T-cell (primary cell): Measurements from ENCODE around the gene JAG1. TPM values are rescaled to one million over a fixed set of nuclear protein-coding genes. Genes with fewer than 3 reads are reported as not detected.
"Not testable (repeated sequence)": the region's sequence is repeated elsewhere in the genome, so short reads cannot be mapped to it uniquely, and the experiment has no call there.

Source experiments
- ATAC-seq, 4 experiments: fragments of 200-7000 bp in 3 of 4; fragments of 150-1000 bp in 1 of 4; cut with Tn5 transposase; replicated peaks in 1 of 4; 1 replicate in 3 of 4; 2 replicates in 1 of 4; pipeline ENCODE4 v1.10.0; 2021; ENCODE audit warnings: moderate library complexity in 3 of 4, mild to moderate bottlenecking in 2 of 4, moderate number of reproducible peaks in 1 of 4
- CTCF ChIA-PET, 2 donors: fragments of 300-600 bp; sonication (Branson Sonifier 250); formaldehyde crosslinking; loops; one replicate each; lab custom pipeline; 2022; ENCODE audit warnings: antibody characterized with exemption in 2 of 2; lab: Charles Lee
- POLR2A ChIA-PET, 2 donors: fragments of 300-600 bp; sonication (Branson Sonifier 250); formaldehyde crosslinking; loops; one replicate each; lab custom pipeline; 2022; ENCODE audit warnings: antibody characterized with exemption in 2 of 2; lab: Charles Lee
- DNase-seq, 35 experiments: peaks; one replicate each; pipeline versions ENCODE4 v3.0.0 to v3.0.0-alpha.2; 2013 to 2023
- H3K27ac ChIP-seq: one replicate; pipeline ENCODE4 v1.5.1; 2013; ENCODE audit warnings: low read length
- H3K27me3 ChIP-seq, 2 experiments: replicated peaks in 1 of 2; 1 replicate in 1 of 2; 2 replicates in 1 of 2; pipeline versions ENCODE4 v1.6.1 to v1.7.0; 2013; ENCODE audit warnings: low read length in 1 of 2, mixed read lengths in 1 of 2; ENCODE audit not compliant: control insufficient read depth in 2 of 2, insufficient read depth in 2 of 2; ENCODE audit errors: extremely low read depth in 1 of 2
- H3K36me3 ChIP-seq, 2 donors: 1 replicate in 1 of 2; 2 replicates in 1 of 2; pipeline versions ENCODE4 v1.6.1 to v1.7.0; 2013; ENCODE audit warnings: low read length in 1 of 2; ENCODE audit not compliant: control insufficient read depth in 2 of 2, insufficient read depth in 1 of 2; ENCODE audit errors: extremely low read depth in 1 of 2
- H3K4me1 ChIP-seq, 2 experiments: 1 replicate in 1 of 2; 2 replicates in 1 of 2; pipeline versions ENCODE4 v1.6.1 to v1.7.0; 2013; ENCODE audit warnings: low read length in 2 of 2, mixed read lengths in 1 of 2; ENCODE audit not compliant: insufficient read depth in 2 of 2, control insufficient read depth in 1 of 2; ENCODE audit errors: extremely low read depth in 1 of 2
- H3K4me3 ChIP-seq, 2 donors: 1 replicate in 1 of 2; 2 replicates in 1 of 2; pipeline versions ENCODE4 v1.5.1 to v1.7.0; 2013; ENCODE audit warnings: mild to moderate bottlenecking in 2 of 2, low read length in 1 of 2, moderate library complexity in 1 of 2; ENCODE audit not compliant: control insufficient read depth in 1 of 2; ENCODE audit errors: extremely low read depth in 1 of 2
- H3K9me3 ChIP-seq: 2 replicates; pipeline ENCODE4 v1.7.0; 2013
- H3K27ac Mint-ChIP-seq, 2 donors: one replicate each; pipeline ENCODE4 v1.8.0; 2020 to 2021; ENCODE audit warnings: mild to moderate bottlenecking in 2 of 2, mixed read lengths in 2 of 2
- H3K27me3 Mint-ChIP-seq, 2 donors: one replicate each; pipeline ENCODE4 v1.8.0; 2021 to 2022; ENCODE audit warnings: mixed read lengths in 2 of 2
- H3K36me3 Mint-ChIP-seq: one replicate; pipeline ENCODE4 v1.8.0; 2021; ENCODE audit warnings: mixed read lengths
- H3K4me1 Mint-ChIP-seq, 3 donors: one replicate each; pipeline ENCODE4 v1.8.0; 2020 to 2022; ENCODE audit warnings: mixed read lengths in 3 of 3, mild to moderate bottlenecking in 1 of 3
- H3K4me3 Mint-ChIP-seq, 3 donors: one replicate each; pipeline ENCODE4 v1.8.0; 2020 to 2022; ENCODE audit warnings: mild to moderate bottlenecking in 3 of 3, mixed read lengths in 3 of 3, moderate library complexity in 3 of 3
- H3K9me3 Mint-ChIP-seq, 3 donors: one replicate each; pipeline ENCODE4 v1.8.0; 2020 to 2022; ENCODE audit warnings: mixed read lengths in 3 of 3
- WGBS: methylation state at CpG from one replicate; pipeline ENCODE4 v1.1.5; 2013; ENCODE audit warnings: missing lambda C conversion rate; ENCODE audit not compliant: insufficient coverage; 5-methylcytosine and 5-hydroxymethylcytosine counted together
- total RNA-seq, 35 experiments: library from RNA in 6 of 35; stranded (reverse) in 6 of 35; fragments of 120-200 nt in 1 of 35; gene quantifications; one replicate each; pipeline versions ENCODE4 v1.2.1 to v1.2.4 and lab custom pipeline; 2013 to 2026

Gene JAG1
- total RNA-seq, 5 donors from 2014 or later (not counting 1 experiment from before 2014, with no cell fraction given), result 0.12 to 1.1 (median 0.56) TPM

DNA sequence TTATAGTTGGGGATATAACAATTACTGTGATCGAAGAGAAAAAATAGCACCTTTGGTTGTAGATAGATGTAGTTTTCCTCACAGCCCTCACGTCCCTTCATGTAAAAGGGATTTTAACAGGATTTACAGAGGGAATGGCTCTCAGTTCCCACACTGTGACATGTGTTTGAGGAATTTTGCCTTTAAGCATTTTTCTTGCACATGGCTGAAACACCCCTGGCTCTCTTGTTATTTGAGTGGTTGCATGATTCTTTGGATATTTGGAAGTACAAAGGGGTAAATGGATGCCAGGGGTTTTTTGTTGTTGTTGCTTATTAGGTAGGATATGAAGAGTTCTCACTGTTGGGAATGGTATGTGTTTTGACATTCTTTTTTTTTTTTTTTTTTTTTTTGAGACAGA, 48.2 kb downstream of the JAG1 start:
- Mint-ChIP-seq H3K27ac (no peak overlapping the region), H3K27me3 (no peaks in the 10 kb centered on the region), H3K4me3 (no peak overlapping the region), H3K4me1 (no peaks in the 10 kb centered on the region), H3K9me3 (peaks cover 0 to 4% (median 0%) of the 10 kb centered on the region in 3 donors), H3K36me3 (peaks cover 38% of the 10 kb centered on the region)
- no peak for DNase-seq
- H3K27ac ChIP-seq, result no peak overlapping the region
- no peak for ATAC-seq
- WGBS, result 100% methylated on average over 2 of the region's 2 CpGs
- H3K4me1 ChIP-seq, result no peaks in the 10 kb centered on the region
- POLR2A ChIA-PET, result no interaction called here
- CTCF ChIA-PET, result no interaction called here
- H3K27me3 ChIP-seq, result no peaks in the 10 kb centered on the region
- H3K9me3 ChIP-seq, result no peaks in the 10 kb centered on the region
- H3K4me3 ChIP-seq, result no peak overlapping the region
- no peaks in the 10 kb centered on the region for H3K36me3 ChIP-seq

- ATAC-seq, result no peak
- 94% methylated on average over 9 of the region's 16 CpGs for WGBS
- H3K4me1 Mint-ChIP-seq, result no peaks in the 10 kb centered on the region
- H3K27me3 ChIP-seq, result no peaks in the 10 kb centered on the region
- no peaks in the 10 kb centered on the region for H3K9me3 ChIP-seq
- no peaks in the 10 kb centered on the region for H3K36me3 ChIP-seq
- no peak overlapping the region for H3K27ac ChIP-seq
- H3K9me3 Mint-ChIP-seq, result peaks cover 0 to 4% (median 0%) of the 10 kb centered on the region in 3 donors
- no peak overlapping the region for H3K27ac Mint-ChIP-seq
- CTCF ChIA-PET, result no interaction called here
- POLR2A ChIA-PET, result no interaction called here
- H3K4me3 Mint-ChIP-seq, result no peak overlapping the region
- DNase-seq, result no peak
- H3K27me3 Mint-ChIP-seq, result no peaks in the 10 kb centered on the region
- peaks cover 41% of the 10 kb centered on the region for H3K36me3 Mint-ChIP-seq
- no peak overlapping the region for H3K4me3 ChIP-seq
- H3K4me1 ChIP-seq, result no peaks in the 10 kb centered on the region
Observed at GRCh38 chr20:10622657-10623418, 51.0 kb downstream of the JAG1 start.

- DNase-seq (no peak), ATAC-seq (no peak)
- WGBS, result 60% methylated on average over 1 of the region's 3 CpGs
- Mint-ChIP-seq H3K4me3 (no peak overlapping the region), H3K27ac (no peak overlapping the region), H3K36me3 (peaks cover 50% of the 10 kb centered on the region), H3K4me1 (no peaks in the 10 kb centered on the region), H3K27me3 (no peaks in the 10 kb centered on the region), H3K9me3 (peaks cover 0 to 4% (median 0%) of the 10 kb centered on the region in 3 donors)
- Histone ChIP-seq H3K4me1 (no peaks in the 10 kb centered on the region), H3K36me3 (no peaks in the 10 kb centered on the region), H3K9me3 (no peaks in the 10 kb centered on the region), H3K27me3 (no peaks in the 10 kb centered on the region), H3K4me3 (no peak overlapping the region), H3K27ac (no peak overlapping the region)
- CTCF ChIA-PET, result no interaction called here
- POLR2A ChIA-PET, result no interaction called here
Observed at GRCh38 chr20:10621149-10621548, 52.6 kb downstream of the JAG1 start.

DNA sequence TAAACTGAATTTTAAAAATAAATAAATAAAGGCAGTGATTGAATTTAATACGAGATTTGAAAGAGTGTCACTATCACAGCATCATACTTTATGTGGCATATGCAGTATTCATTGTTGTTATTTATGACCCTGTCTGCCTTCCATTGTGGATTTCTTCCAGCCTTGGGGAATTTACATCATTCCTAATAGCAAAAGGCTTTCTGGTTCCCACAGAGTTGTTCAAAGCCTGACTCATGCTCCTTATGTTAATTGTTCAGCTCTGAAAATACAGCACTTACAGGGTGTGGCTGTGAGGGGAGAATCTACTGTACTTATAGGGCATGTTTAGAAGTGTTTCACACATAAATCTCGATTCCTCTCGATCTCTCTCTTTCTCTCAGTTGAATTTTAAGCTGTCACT, 54.4 kb downstream of the JAG1 start:
- H3K4me3 Mint-ChIP-seq, result no peak overlapping the region
- no peaks in the 10 kb centered on the region for H3K27me3 ChIP-seq
- no peak for DNase-seq
- ChIA-PET POLR2A (no interaction called here), CTCF (no interaction called here)
- no peaks in the 10 kb centered on the region for H3K4me1 ChIP-seq
- no peaks in the 10 kb centered on the region for H3K36me3 ChIP-seq
- H3K9me3 Mint-ChIP-seq, result peaks cover 0 to 4% (median 0%) of the 10 kb centered on the region in 3 donors
- no peaks in the 10 kb centered on the region for H3K9me3 ChIP-seq
- no CpG with 5 or more reads among the region's 3 CpGs for WGBS
- ATAC-seq, result no peak
- no peaks in the 10 kb centered on the region for H3K4me1 Mint-ChIP-seq
- peaks cover 56% of the 10 kb centered on the region for H3K36me3 Mint-ChIP-seq
- no peak overlapping the region for H3K27ac Mint-ChIP-seq
- no peaks in the 10 kb centered on the region for H3K27me3 Mint-ChIP-seq
- no peak overlapping the region for H3K4me3 ChIP-seq
- no peak overlapping the region for H3K27ac ChIP-seq

DNA sequence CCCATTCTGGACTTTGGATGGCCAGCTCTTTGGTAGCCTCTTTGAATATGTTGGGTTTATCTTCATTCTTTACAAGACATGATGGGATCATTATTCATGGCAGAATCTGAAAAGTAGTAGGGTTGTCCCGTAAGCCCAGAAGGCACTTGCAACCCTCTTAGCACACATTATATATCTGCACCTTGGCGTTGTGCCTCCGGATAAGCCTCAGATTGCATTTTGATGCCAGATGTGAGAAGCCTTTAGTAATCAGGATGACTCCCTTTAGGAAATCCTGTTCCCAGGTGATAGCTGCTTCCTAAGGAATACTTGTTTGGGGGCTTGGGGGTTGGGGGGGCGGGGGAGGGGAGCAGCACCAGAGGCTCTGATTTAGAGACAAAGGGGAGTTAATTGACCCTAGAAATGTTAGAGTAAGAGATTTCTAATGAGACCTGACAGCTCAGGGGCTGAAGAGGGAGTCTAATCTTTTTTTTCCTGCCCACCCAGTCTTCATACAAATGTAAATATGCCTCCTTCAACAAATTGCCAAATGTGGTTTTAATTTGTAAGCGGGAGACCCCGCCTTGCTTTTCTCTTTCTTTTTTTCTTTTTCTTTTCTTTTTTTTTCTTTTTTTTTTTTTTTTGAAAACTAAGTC, 55.1 kb downstream of the JAG1 start:
- ATAC-seq (no peak), DNase-seq (no peak)
- H3K4me1 Mint-ChIP-seq, result no peaks in the 10 kb centered on the region
- ChIA-PET CTCF (no interaction called here), POLR2A (no interaction called here)
- peaks cover 56% of the 10 kb centered on the region for H3K36me3 Mint-ChIP-seq
- no CpG with 5 or more reads among the region's 6 CpGs for WGBS
- H3K27ac Mint-ChIP-seq, result no peak overlapping the region
- peaks cover 0 to 2% of the 10 kb centered on the region in 2 donors for H3K36me3 ChIP-seq
- no peak overlapping the region for H3K27ac ChIP-seq
- H3K4me3 ChIP-seq, result no peak overlapping the region
- H3K9me3 Mint-ChIP-seq, result no peaks in the 10 kb centered on the region
- H3K9me3 ChIP-seq, result no peaks in the 10 kb centered on the region
- H3K4me3 Mint-ChIP-seq, result no peak overlapping the region
- H3K27me3 Mint-ChIP-seq, result no peaks in the 10 kb centered on the region
- no peaks in the 10 kb centered on the region for H3K4me1 ChIP-seq
- H3K27me3 ChIP-seq, result no peaks in the 10 kb centered on the region

- H3K27ac Mint-ChIP-seq, H3K4me3 Mint-ChIP-seq, ATAC-seq, H3K27me3 Mint-ChIP-seq, H3K4me1 ChIP-seq, H3K27me3 ChIP-seq, H3K4me3 ChIP-seq, H3K27ac ChIP-seq, DNase-seq, H3K9me3 ChIP-seq, CTCF ChIA-PET, H3K9me3 Mint-ChIP-seq, H3K36me3 ChIP-seq, H3K4me1 Mint-ChIP-seq, POLR2A ChIA-PET: not testable (repeated sequence)
- 100% methylated on average over 1 of the region's 4 CpGs for WGBS
- peaks cover 59% of the 10 kb centered on the region for H3K36me3 Mint-ChIP-seq
Observed at GRCh38 chr20:10617549-10618133, 56.2 kb downstream of the JAG1 start.
